Muscle layer of colon (tissue), 2 donors: ENCODE data around the gene PGF.

Experiments used
- H3K27ac ChIP-seq: one replicate; pipeline ENCODE4 v1.7.0; 2013; ENCODE audit warnings: low read depth, mild to moderate bottlenecking, low read length, moderate library complexity
- H3K27me3 ChIP-seq, 2 donors: one replicate each; pipeline ENCODE4 v1.7.0; 2013; ENCODE audit warnings: low read length in 2 of 2, mild to moderate bottlenecking in 2 of 2; ENCODE audit not compliant: insufficient read depth in 2 of 2, control insufficient read depth in 1 of 2
- H3K36me3 ChIP-seq: one replicate; pipeline ENCODE4 v1.7.0; 2013; ENCODE audit warnings: mild to moderate bottlenecking, low read length; ENCODE audit not compliant: insufficient read depth
- H3K4me1 ChIP-seq: one replicate; pipeline ENCODE4 v1.7.0; 2013; ENCODE audit warnings: mild to moderate bottlenecking, low read length; ENCODE audit not compliant: insufficient read depth
- H3K4me3 ChIP-seq, 2 donors: one replicate each; pipeline ENCODE4 v1.7.0; 2013; ENCODE audit warnings: low read length in 2 of 2, low read depth in 1 of 2, mild to moderate bottlenecking in 1 of 2, moderate library complexity in 1 of 2
- H3K9ac ChIP-seq: one replicate; pipeline ENCODE4 v1.7.0; 2013; ENCODE audit warnings: low read length
- H3K9me3 ChIP-seq: one replicate; pipeline ENCODE4 v1.7.0; 2013; ENCODE audit warnings: mild to moderate bottlenecking, low read length
- donor health status: abdominal sarcoma.
- donor health status: Adenocarcinoma of cecum.

Gene PGF

DNA sequence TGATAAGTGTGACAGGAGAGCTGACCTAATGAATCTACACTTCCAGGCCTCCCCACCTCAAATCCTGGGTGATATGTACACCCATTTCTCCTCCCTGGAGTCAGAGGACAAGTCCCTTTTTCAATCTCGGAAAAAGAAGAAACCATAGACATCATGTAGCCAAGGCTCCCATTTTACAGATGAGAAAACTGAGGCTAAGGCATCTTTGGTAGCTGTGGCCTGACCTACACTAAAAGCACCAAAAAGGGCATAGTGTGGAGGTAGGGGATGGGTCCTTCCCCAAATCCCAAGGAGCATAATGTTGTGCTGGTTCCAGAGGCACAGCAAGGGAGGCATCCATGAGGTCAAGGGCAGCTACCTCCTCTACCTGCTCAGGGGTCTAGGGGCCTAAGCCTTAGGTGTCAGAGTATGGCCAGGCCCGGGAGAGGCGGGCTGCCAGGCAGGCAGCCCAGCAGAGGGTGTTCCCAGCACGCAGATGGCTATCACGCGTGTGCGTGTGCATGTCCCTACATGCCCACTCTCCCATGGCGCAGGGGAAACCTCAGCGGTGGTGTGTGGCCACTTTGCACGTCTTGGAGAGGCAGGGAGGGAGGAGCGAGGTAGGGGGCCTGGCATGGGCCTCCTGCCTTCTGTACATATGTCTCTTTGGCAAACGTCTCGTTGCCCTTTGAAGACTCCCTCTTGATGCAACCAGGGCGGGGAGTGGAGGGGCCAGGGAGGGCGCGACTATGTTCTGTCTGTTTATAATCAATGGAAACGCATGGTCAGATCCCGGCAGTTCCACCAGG is 2.5 kb downstream of the PGF start:
- H3K27me3 ChIP-seq, result peaks cover 0 to 39% of the 10 kb centered on the region in 2 donors
- H3K36me3 ChIP-seq, result no peaks in the 10 kb centered on the region
- H3K4me1 ChIP-seq, result peaks cover 5% of the 10 kb centered on the region
- no peak overlapping the region for H3K4me3 ChIP-seq
- H3K9ac ChIP-seq, result no peak overlapping the region
- no peaks in the 10 kb centered on the region for H3K9me3 ChIP-seq
- H3K27ac ChIP-seq, result no peak overlapping the region

DNA sequence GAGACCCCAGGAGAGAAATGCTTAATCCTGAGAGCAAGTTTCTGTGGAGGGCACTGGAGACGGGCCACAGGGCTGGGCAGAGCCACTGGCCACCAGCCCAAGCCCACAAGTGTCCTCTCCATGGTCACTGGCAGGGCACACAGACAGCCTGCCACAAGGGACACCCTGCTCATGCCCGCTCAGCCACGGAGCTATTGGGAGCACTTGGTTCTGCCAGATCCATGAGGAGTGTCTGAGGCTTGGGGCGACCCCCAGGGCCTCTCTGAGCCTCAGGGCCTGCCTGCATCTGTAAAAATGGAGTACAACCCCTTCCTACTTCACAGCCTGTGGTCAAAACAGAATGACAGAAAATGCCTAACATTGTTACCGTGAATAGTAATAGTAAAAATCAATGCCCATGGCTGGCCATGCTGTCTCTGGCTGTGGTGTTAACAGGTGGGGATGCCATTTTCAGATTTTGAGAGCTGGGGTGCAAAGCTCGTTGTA is 3.2 kb downstream of the PGF start:
- peaks cover 5% of the 10 kb centered on the region for H3K4me1 ChIP-seq
- H3K4me3 ChIP-seq, result no peak overlapping the region
- H3K36me3 ChIP-seq, result no peaks in the 10 kb centered on the region
- peaks cover 0 to 39% of the 10 kb centered on the region in 2 donors for H3K27me3 ChIP-seq
- no peak overlapping the region for H3K27ac ChIP-seq
- no peaks in the 10 kb centered on the region for H3K9me3 ChIP-seq
- no peak overlapping the region for H3K9ac ChIP-seq

DNA sequence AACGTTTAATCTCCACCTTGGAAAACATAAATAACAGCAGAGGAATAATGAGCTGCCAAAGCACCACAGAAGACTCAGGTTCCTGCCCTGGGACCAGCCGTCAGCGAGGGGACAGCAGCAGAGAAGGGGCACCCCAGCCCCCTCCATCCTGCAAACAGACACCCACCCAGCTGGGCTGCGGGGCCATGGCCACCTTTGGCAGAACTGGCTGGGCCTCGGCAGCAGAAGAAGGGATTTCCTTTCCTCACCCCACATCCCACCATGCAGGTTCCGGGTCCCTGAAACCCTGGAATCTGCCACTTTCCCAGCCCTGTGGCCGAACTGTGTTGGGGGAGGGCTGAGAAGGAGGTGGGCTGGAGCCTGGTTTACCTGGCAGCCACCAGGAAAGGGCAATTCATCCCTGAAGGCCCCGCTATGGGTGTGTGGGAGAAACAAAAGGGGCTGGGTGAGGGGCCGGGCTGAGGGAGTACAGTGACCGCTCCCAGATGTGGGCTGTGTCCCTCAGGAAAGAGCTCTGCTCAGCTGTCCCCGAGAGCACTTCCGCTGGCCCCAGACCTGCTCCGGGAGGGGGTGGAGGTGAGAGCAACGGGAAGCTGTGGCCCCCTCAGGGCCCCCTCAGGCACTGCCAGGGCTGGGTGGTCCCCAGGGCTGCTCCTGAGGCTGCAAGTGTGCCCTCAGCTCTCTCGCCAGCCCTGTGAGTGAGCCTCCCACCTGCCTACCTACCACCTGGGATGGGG is 3.8 kb downstream of the PGF start:
- Histone ChIP-seq H3K9ac (no peak overlapping the region), H3K4me3 (no peak overlapping the region), H3K4me1 (peaks cover 5% of the 10 kb centered on the region), H3K36me3 (no peaks in the 10 kb centered on the region), H3K9me3 (no peaks in the 10 kb centered on the region), H3K27me3 (peaks cover 0 to 39% of the 10 kb centered on the region in 2 donors), H3K27ac (no peak overlapping the region)

DNA sequence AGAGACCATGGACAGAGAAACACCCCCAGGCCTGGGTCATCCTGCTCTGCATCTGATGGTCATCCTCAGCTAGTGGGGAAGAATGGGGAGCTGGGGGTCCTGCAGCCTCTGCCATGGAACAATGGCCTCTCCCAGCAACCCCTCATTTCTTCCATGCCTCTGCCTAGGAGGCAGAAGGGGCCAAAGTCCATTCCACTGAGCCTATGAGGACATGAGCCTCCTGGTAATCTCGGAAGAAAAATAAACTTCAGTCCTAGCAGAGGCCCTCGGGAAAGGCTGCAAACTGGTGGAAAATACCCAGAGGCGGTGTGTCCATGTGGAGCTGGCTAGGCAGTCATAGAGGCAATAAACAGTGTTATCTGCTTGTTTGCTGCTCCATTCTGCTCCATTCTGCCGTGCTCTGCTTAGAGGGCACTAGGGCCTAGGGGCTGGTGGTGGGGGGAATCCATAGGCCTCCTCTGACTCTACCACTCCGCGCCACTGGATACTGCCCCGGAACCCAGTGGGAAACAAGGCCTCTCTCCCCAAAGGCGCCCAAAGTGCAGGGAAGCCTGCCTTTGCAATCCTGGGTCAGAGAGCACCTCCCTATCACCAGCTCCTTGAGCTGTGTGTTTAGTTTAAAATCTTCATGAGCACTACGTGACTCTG is 4.5 kb downstream of the PGF start:
- H3K4me1 ChIP-seq, result peaks cover 5% of the 10 kb centered on the region
- H3K9ac ChIP-seq, result no peak overlapping the region
- no peaks in the 10 kb centered on the region for H3K9me3 ChIP-seq
- peaks cover 0 to 39% of the 10 kb centered on the region in 2 donors for H3K27me3 ChIP-seq
- H3K27ac ChIP-seq, result no peak overlapping the region
- no peak overlapping the region for H3K4me3 ChIP-seq
- no peaks in the 10 kb centered on the region for H3K36me3 ChIP-seq

DNA sequence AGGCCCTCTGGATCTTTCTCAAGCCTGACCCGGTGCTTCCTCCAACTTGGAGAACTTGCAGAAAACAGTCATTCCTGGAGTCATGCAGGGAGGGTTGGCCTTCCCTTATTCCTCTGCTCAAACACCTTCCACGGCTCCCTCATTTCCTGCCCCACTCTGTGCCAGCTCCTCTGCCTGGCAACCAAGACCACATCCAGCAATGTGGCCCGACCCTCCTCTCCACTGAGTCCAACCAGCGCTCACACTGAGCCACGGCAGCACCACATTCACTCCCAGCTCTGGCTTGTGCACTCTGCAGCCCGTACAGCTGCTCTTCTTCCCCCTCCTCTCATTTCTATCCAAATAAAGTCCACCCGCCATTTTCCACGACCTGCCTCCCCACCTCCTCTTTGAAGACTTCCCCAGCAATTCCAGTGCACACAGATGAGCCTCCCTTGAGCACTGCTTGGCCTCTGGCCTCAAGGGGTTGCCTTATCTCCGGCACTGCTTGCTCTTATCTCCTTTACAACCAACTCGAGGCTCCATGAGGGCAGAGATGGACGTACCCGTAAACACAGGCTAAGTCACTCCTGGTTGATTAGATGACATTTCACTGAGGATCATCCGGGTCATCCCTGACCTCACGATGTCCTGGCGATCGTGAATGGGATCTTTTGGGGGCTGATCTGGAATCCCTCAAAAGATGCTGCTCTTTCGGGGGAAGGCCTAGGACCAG is 5.4 kb downstream of the PGF start:
- H3K27ac ChIP-seq, result no peak overlapping the region
- no peak overlapping the region for H3K4me3 ChIP-seq
- no peaks in the 10 kb centered on the region for H3K9me3 ChIP-seq
- H3K36me3 ChIP-seq, result no peaks in the 10 kb centered on the region
- H3K27me3 ChIP-seq, result peaks cover 0 to 39% of the 10 kb centered on the region in 2 donors
- H3K4me1 ChIP-seq, result peaks cover 2% of the 10 kb centered on the region
- H3K9ac ChIP-seq, result no peak overlapping the region

DNA sequence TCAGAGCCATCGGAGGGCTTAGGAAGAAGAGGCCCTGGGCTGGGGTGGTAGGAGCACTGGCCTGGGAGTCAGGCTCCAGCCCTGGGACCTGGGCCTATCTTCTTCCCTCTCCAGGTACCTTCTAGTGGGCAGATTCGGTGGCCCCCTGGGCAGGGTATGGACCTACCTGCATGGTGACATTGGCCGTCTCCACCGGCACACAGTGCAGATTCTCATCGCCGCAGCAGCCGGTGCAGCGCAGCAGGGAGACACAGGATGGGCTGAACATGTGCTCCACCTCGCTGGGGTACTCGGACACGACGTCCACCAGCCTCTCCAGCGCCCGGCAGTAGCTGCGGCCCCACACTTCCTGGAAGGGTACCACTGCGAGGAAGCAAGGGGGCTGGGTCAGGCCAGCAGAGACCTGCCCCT is 6.2 kb downstream of the PGF start:
- Histone ChIP-seq H3K36me3 (no peaks in the 10 kb centered on the region), H3K9ac (no peak overlapping the region), H3K27ac (no peak overlapping the region), H3K27me3 (peaks cover 0 to 35% of the 10 kb centered on the region in 2 donors), H3K9me3 (no peaks in the 10 kb centered on the region), H3K4me1 (no peaks in the 10 kb centered on the region), H3K4me3 (no peak overlapping the region)

DNA sequence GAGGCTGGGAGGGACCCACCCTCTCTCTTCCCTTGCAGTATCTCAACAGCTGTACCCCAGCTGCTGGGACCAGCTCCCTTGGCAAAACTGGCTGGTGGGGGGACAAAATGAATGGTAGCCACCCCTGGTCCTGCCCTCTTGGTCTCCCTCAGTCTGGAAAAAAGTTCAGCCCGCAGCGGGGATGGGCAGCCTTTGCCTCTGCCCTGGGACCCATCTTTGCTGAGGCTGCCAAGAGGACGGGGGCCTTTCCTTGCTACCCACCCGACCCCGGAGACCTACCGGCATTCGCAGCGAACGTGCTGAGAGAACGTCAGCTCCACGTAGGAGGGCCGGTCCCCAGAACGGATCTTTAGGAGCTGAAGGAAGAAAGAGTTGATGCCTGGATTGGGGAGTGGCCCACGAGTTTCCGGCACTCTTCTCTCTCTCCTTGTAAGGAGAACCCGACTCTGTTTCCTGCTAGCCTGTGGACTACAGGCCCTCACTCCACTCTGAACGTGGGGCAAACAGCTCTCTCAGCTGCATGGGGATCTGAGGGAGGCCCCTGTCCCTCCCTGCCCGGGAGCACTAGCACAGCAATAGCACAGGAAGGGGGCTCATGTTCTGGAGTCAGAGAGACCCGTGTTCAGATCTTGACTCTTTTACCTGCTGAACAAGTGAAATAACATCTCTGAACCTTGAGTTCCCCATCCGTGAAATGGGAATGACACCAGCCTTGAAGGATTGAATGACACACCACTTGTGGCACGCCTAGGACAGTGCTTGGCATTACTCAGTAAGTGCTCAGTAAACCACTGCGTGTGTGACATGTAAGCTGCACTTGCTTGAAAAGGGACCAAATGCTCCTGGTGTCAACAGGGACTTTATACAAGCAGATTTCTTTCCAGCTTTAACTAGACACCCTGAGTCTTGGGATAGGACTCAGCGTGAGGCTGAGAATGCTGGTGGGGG is 6.9 kb downstream of the PGF start:
- Histone ChIP-seq H3K9ac (no peak overlapping the region), H3K27me3 (peaks cover 0 to 30% of the 10 kb centered on the region in 2 donors), H3K4me1 (no peaks in the 10 kb centered on the region), H3K9me3 (no peaks in the 10 kb centered on the region), H3K27ac (no peak overlapping the region), H3K36me3 (no peaks in the 10 kb centered on the region), H3K4me3 (no peak overlapping the region)

DNA sequence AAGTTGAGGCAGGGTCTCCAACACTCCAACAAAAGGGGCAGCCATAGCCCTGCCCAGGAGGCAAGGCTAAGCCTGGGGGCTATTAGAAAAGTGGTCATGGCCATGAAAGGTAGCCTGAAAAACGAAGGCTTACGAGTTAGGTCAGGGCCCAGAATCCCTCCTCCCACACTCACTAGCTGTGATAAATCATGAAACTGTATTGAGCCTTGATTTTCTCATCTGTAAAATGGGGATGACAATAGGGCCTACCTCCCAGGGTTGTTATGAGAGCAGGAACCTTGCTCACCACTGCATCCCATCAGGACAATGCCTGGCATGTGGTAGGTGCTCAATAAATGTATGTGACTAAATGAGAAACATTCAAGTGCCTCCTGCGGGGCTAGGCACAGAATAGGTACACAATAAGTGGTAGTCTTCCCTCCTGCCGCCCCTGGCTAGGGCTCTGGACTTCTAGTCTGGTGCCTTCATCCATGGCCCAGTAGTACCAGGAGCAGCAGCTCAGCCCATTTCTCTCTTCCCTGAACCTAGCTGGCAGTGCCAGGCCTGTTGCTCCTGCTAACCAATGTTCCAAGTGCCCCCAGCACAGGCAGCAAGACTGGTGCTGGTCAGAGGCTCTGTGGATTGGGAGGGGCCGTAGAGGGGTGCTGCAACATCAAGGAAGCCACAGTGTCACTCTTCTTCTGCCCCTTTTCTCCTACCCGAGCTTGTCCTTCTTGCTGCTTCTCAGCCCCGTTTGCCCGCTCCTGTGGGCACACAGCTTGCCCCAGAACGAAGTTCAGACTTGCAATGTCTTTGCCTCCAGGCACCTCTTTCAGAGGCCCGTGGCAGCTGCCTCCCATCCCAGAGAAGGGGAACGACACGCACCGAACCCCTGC is 7.8 kb downstream of the PGF start:
- Histone ChIP-seq H3K9ac (no peak overlapping the region), H3K27ac (no peak overlapping the region), H3K36me3 (no peaks in the 10 kb centered on the region), H3K4me3 (no peak overlapping the region), H3K4me1 (no peaks in the 10 kb centered on the region), H3K9me3 (no peaks in the 10 kb centered on the region), H3K27me3 (peaks cover 0 to 28% of the 10 kb centered on the region in 2 donors)

DNA sequence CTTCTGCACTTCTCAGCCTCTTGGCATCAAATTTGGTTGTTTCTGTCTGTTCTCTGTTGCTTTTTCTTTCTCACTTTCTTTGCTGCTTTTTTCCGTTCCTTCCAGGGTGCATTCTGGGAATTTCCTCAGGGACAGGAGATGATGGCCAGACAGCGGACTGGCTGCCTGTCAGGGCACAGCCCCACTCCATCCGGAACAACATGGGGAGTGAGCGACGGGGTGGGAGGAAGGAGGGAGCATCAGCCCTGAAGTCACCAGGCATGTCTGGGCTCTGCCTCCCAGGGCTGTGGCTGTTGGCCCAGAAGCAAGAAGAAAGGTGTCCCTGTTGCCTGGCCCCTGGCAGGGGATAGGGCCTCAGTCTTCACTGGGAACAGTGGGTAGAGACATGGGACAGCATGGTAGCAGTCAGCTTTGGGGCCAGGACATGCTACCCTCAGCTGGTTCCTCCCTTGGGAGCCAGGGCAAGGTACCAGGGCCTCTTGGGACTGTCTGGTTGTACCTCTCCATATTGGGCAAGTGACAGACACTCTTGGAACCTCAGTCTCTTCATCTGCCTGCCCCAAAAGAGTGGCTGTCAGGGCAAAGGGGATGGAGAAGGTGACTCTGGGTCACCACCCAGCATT is 8.6 kb downstream of the PGF start:
- Histone ChIP-seq H3K4me3 (peak overlapping the region in 1 of 2 donors; percentile 4), H3K9me3 (no peaks in the 10 kb centered on the region), H3K27ac (no peak overlapping the region), H3K36me3 (no peaks in the 10 kb centered on the region), H3K9ac (no peak overlapping the region), H3K27me3 (peaks cover 0 to 22% of the 10 kb centered on the region in 2 donors), H3K4me1 (peaks cover 5% of the 10 kb centered on the region)
